GM12874 (cell line): ENCODE data around the gene AARS1.

Experiments used
- CTCF ChIP-seq: IDR thresholded peaks from 2 replicates; pipeline ENCODE4 v1.5.1; 2011; ENCODE audit warnings: low read depth, mild to moderate bottlenecking, control low read depth, low read length, moderate library complexity; ENCODE audit not compliant: insufficient read depth

AARS1 gene

GRCh38 chr16:70276392-70276791 lies 12.9 kb downstream of the AARS1 start:
- TF ChIP-seq CTCF = no peak

- no peak for TF ChIP-seq CTCF
Measured at GRCh38 chr16:70271696-70272095, 17.6 kb downstream of the AARS1 start.

- no peak for TF ChIP-seq CTCF
Measured at GRCh38 chr16:70270176-70270575, 19.1 kb downstream of the AARS1 start.

GRCh38 chr16:70269471-70269870 lies 19.8 kb downstream of the AARS1 start:
- TF ChIP-seq CTCF = no peak

- TF ChIP-seq CTCF = peak; percentile 70
Measured at GRCh38 chr16:70267516-70267915, 21.8 kb downstream of the AARS1 start.

GRCh38 chr16:70258946-70259345 lies 30.4 kb downstream of the AARS1 start:
- no peak for TF ChIP-seq CTCF

GRCh38 chr16:70258065-70258464 lies 31.2 kb downstream of the AARS1 start:
- TF ChIP-seq CTCF = no peak

GRCh38 chr16:70257391-70257790 lies 31.9 kb downstream of the AARS1 start:
- TF ChIP-seq CTCF = no peak
